Measurements from ENCODE around the gene R3HDM2.

DNA sequence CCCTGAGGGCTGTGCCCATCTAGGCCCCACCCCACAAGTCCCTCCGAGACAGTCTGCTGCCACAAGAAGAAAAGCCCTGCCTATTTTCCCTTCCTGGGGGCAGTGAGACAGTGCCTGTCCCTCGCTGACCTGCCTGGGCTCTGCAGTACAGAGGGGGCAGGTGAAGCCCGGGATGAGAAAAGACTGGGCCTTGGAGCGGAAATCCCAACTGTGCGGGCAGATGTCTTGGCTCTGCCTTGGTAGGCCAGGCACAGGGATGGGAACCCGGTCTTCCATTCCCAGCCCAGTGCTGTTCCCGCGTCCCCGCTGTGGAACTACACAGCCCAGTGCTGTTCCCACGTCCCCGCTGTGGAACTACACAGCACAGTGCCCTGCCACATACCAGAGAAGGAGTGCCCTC, 227.1 kb downstream of the R3HDM2 start:
- no peak for TF ChIP-seq EZH2 (IDR thresholded peaks at IDR 0.05; ENCODE audit: borderline replicate concordance, low read depth, low read length, severe bottlenecking)
- TF ChIP-seq, protein P1, sequence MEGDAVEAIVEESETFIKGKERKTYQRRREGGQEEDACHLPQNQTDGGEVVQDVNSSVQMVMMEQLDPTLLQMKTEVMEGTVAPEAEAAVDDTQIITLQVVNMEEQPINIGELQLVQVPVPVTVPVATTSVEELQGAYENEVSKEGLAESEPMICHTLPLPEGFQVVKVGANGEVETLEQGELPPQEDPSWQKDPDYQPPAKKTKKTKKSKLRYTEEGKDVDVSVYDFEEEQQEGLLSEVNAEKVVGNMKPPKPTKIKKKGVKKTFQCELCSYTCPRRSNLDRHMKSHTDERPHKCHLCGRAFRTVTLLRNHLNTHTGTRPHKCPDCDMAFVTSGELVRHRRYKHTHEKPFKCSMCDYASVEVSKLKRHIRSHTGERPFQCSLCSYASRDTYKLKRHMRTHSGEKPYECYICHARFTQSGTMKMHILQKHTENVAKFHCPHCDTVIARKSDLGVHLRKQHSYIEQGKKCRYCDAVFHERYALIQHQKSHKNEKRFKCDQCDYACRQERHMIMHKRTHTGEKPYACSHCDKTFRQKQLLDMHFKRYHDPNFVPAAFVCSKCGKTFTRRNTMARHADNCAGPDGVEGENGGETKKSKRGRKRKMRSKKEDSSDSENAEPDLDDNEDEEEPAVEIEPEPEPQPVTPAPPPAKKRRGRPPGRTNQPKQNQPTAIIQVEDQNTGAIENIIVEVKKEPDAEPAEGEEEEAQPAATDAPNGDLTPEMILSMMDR (IDR thresholded peaks at IDR 0.05; ENCODE audit: borderline replicate concordance, extremely low read depth, low read length, poor library complexity, severe bottlenecking) = no peak
